ENCODE results near the gene ADRA2C. TPM values are rescaled to one million over a fixed set of nuclear protein-coding genes. Genes with fewer than 3 reads are reported as not detected.

The ADRA2C gene
- total RNA-seq, 2 donors from 2014 or later: 16.0 to 17.3 TPM

- H3K9me3 ChIP-seq (ENCODE audit: control insufficient read depth, low read length): peaks cover 7% of the 10 kb centered on the region
Measured at GRCh38 chr4:3801521-3801920, 35.3 kb downstream of the ADRA2C start.

GRCh38 chr4:3801931-3802550 lies 35.9 kb downstream of the ADRA2C start:
- peaks cover 19% of the 10 kb centered on the region for H3K4me1 Mint-ChIP-seq
- 86 to 98% methylated on average over 6 to 15 of the region's 15 CpGs for WGBS, 2 experiments (ENCODE audit: insufficient coverage in 1 of 2, insufficient read length in 1 of 2)
- H3K27me3 ChIP-seq (ENCODE audit: control insufficient read depth, insufficient read depth, low read length, poor library complexity, severe bottlenecking): no peaks in the 10 kb centered on the region

More at GRCh38 chr4:3801521-3801920, 35.3 kb downstream of the ADRA2C start:
- peaks cover 17% of the 10 kb centered on the region for H3K4me1 Mint-ChIP-seq
- peaks cover 12% of the 10 kb centered on the region for H3K4me1 ChIP-seq (ENCODE audit: control insufficient read depth, insufficient read depth, low read length)
- no peaks in the 10 kb centered on the region for H3K36me3 Mint-ChIP-seq (ENCODE audit: low read depth)
- no peak overlapping the region for H3K9ac ChIP-seq (ENCODE audit: extremely low read depth, low read length, poor library complexity, severe bottlenecking)
- no peak overlapping the region for H3K4me3 ChIP-seq (ENCODE audit: low read length)
- no peaks in the 10 kb centered on the region for H3K36me3 ChIP-seq (ENCODE audit: control insufficient read depth, insufficient read depth, low read length)
- peaks cover 2% of the 10 kb centered on the region for H3K27me3 Mint-ChIP-seq (ENCODE audit: insufficient read depth)
- H3K27ac Mint-ChIP-seq: no peak overlapping the region
- no peak for DNase-seq
- H3K27ac ChIP-seq (ENCODE audit: low read depth, low read length): no peak overlapping the region
- H3K4me3 Mint-ChIP-seq: no peak overlapping the region
- peaks cover 7% of the 10 kb centered on the region for H3K9me3 Mint-ChIP-seq
- H3K27me3 ChIP-seq (ENCODE audit: control insufficient read depth, insufficient read depth, low read length, poor library complexity, severe bottlenecking): no peaks in the 10 kb centered on the region
- TF ChIP-seq CTCF (conservative IDR thresholded peaks at IDR 0.05): no peak
- 91 to 96% methylated on average over 8 of the region's 8 CpGs for WGBS, 2 experiments (ENCODE audit: insufficient coverage in 1 of 2, insufficient read length in 1 of 2)

GRCh38 chr4:3802571-3803474 lies 36.6 kb downstream of the ADRA2C start:
- Mint-ChIP-seq H3K27me3 (ENCODE audit: insufficient read depth) (peaks cover 2% of the 10 kb centered on the region), H3K4me3 (no peak overlapping the region), H3K27ac (no peak overlapping the region), H3K4me1 (peaks cover 26% of the 10 kb centered on the region), H3K36me3 (ENCODE audit: low read depth) (no peaks in the 10 kb centered on the region), H3K9me3 (no peaks in the 10 kb centered on the region)
- Histone ChIP-seq H3K4me1 (ENCODE audit: control insufficient read depth, insufficient read depth, low read length) (peaks cover 12% of the 10 kb centered on the region), H3K27ac (ENCODE audit: low read depth, low read length) (no peak overlapping the region), H3K27me3 (ENCODE audit: control insufficient read depth, insufficient read depth, low read length, poor library complexity, severe bottlenecking) (no peaks in the 10 kb centered on the region), H3K4me3 (ENCODE audit: low read length) (no peak overlapping the region), H3K9me3 (ENCODE audit: control insufficient read depth, low read length) (no peaks in the 10 kb centered on the region), H3K9ac (ENCODE audit: extremely low read depth, low read length, poor library complexity, severe bottlenecking) (no peak overlapping the region), H3K36me3 (ENCODE audit: control insufficient read depth, insufficient read depth, low read length) (no peaks in the 10 kb centered on the region)
- no peak for DNase-seq
- no peak for TF ChIP-seq CTCF (conservative IDR thresholded peaks at IDR 0.05)
- 80 to 83% methylated on average over 7 to 13 of the region's 13 CpGs for WGBS, 2 experiments (ENCODE audit: insufficient coverage in 1 of 2, insufficient read length in 1 of 2)

More at GRCh38 chr4:3801931-3802550, 35.9 kb downstream of the ADRA2C start:
- H3K27me3 Mint-ChIP-seq (ENCODE audit: insufficient read depth): peaks cover 2% of the 10 kb centered on the region
- TF ChIP-seq CTCF (conservative IDR thresholded peaks at IDR 0.05): no peak
- H3K27ac ChIP-seq (ENCODE audit: low read depth, low read length): no peak overlapping the region
- no peaks in the 10 kb centered on the region for H3K36me3 ChIP-seq (ENCODE audit: control insufficient read depth, insufficient read depth, low read length)
- no peak overlapping the region for H3K4me3 Mint-ChIP-seq
- no peak overlapping the region for H3K9ac ChIP-seq (ENCODE audit: extremely low read depth, low read length, poor library complexity, severe bottlenecking)
- H3K9me3 Mint-ChIP-seq: peaks cover 2% of the 10 kb centered on the region
- no peak for DNase-seq
- H3K9me3 ChIP-seq (ENCODE audit: control insufficient read depth, low read length): peaks cover 2% of the 10 kb centered on the region
- no peak overlapping the region for H3K4me3 ChIP-seq (ENCODE audit: low read length)
- H3K36me3 Mint-ChIP-seq (ENCODE audit: low read depth): no peaks in the 10 kb centered on the region
- H3K4me1 ChIP-seq (ENCODE audit: control insufficient read depth, insufficient read depth, low read length): peaks cover 12% of the 10 kb centered on the region
- H3K27ac Mint-ChIP-seq: no peak overlapping the region

All from endodermal cell (in vitro differentiated cells).